ENCODE measurements around the gene CYTH2.

GRCh38 chr19:48530066-48530720, 61.0 kb downstream of the CYTH2 start:
- no peak for TF ChIP-seq EZH2phosphoT487 (IDR thresholded peaks at IDR 0.05; ENCODE audit: low read length)
- no peak for TF ChIP-seq CTCF (IDR thresholded peaks at IDR 0.05; ENCODE audit: low read length)

Measured in MM.1S (cell line).